ENCODE data around the gene MRPS18C. TPM values are rescaled to one million over a fixed set of nuclear protein-coding genes. Genes with fewer than 3 reads are reported as not detected.
A peak's percentile ranks its signal among the peaks of the same experiment; 100 is the strongest.

The MRPS18C gene
- total RNA-seq, 1 donor from 2014 or later = 22.9 TPM

DNA sequence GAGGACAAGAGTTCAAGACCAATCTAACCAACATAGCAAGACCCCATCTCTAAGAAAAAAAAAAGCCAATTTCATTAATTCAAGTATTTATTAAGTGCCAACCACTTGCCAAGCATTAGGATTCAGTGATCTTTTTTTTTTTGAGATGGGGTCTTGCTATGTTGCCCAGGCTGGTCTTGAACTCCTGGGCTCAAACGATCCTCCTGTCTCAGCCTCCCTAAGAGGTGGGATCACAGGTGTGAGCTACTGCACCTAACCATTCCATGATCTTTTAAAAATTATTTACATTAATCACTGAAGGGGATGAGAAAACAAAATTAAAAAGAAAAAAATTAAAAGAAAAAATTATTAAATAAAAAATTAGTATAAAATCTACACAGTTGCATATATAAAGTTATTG lies 24.7 kb upstream of the MRPS18C start:
- TF ChIP-seq, protein P1, sequence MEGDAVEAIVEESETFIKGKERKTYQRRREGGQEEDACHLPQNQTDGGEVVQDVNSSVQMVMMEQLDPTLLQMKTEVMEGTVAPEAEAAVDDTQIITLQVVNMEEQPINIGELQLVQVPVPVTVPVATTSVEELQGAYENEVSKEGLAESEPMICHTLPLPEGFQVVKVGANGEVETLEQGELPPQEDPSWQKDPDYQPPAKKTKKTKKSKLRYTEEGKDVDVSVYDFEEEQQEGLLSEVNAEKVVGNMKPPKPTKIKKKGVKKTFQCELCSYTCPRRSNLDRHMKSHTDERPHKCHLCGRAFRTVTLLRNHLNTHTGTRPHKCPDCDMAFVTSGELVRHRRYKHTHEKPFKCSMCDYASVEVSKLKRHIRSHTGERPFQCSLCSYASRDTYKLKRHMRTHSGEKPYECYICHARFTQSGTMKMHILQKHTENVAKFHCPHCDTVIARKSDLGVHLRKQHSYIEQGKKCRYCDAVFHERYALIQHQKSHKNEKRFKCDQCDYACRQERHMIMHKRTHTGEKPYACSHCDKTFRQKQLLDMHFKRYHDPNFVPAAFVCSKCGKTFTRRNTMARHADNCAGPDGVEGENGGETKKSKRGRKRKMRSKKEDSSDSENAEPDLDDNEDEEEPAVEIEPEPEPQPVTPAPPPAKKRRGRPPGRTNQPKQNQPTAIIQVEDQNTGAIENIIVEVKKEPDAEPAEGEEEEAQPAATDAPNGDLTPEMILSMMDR (IDR thresholded peaks at IDR 0.05; ENCODE audit: insufficient read depth, low read length, severe bottlenecking) = no peak
- no peaks in the 10 kb centered on the region for H3K36me3 ChIP-seq (ENCODE audit: control insufficient read depth, insufficient read depth, low read length)
- no peak for FAIRE-seq
- no peak for DNase-seq (ENCODE audit: low read depth)
- H3K27me3 ChIP-seq (ENCODE audit: control insufficient read depth, insufficient read depth, low read length) = no peaks in the 10 kb centered on the region
- H3K4me3 ChIP-seq (ENCODE audit: low read depth, low read length) = no peak overlapping the region

DNA sequence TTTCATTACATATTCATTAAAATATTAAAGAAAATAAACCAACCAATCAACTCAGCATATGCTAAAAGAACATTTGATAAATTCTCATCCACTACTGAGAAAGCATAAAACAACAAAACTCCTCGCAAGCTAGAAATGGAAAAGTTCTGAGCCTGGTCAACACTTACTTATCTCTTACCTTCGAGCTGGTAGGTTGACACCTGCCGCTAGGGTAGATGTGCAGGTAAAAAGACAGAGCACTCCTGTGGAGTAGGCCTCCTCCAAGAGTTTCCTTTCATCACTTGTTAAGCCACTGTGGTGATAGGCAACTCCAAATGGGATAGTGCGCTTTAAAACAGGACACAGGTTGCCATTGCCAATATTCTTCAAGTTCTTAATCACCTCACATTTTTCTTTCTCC lies 19.2 kb upstream of the MRPS18C start:
- H3K27me3 ChIP-seq (ENCODE audit: control insufficient read depth, insufficient read depth, low read length) = no peaks in the 10 kb centered on the region
- FAIRE-seq = no peak
- H3K36me3 ChIP-seq (ENCODE audit: control insufficient read depth, insufficient read depth, low read length) = no peaks in the 10 kb centered on the region
- no peak for DNase-seq (ENCODE audit: low read depth)
- TF ChIP-seq, protein P1 (IDR thresholded peaks at IDR 0.05; ENCODE audit: insufficient read depth, low read length, severe bottlenecking) = no peak
- no peak overlapping the region for H3K4me3 ChIP-seq (ENCODE audit: low read depth, low read length)

DNA sequence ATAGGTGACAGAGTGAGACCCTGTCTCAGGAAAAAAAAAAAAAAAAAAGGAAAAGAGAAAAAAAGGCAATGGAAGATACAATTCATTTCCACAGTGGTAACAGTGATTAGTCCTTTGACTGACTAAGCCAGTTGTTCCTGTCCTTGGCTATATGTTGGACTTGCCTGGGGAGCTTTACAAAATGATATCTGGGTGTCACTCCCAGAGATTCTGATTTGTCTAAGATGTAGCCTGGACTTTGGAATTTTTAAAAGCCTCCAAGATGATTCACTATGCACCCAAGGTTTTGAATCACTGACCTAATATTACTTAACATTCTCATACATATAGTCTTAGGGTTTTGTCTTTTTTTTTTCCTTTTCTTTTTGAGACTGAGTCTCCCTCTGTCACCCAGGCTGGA lies 17.1 kb upstream of the MRPS18C start:
- FAIRE-seq (no peak), DNase-seq (ENCODE audit: low read depth) (peak; percentile 41)
- TF ChIP-seq, protein P1 (IDR thresholded peaks at IDR 0.05; ENCODE audit: insufficient read depth, low read length, severe bottlenecking) = no peak
- no peaks in the 10 kb centered on the region for H3K27me3 ChIP-seq (ENCODE audit: control insufficient read depth, insufficient read depth, low read length)
- no peaks in the 10 kb centered on the region for H3K36me3 ChIP-seq (ENCODE audit: control insufficient read depth, insufficient read depth, low read length)
- no peak overlapping the region for H3K4me3 ChIP-seq (ENCODE audit: low read depth, low read length)

DNA sequence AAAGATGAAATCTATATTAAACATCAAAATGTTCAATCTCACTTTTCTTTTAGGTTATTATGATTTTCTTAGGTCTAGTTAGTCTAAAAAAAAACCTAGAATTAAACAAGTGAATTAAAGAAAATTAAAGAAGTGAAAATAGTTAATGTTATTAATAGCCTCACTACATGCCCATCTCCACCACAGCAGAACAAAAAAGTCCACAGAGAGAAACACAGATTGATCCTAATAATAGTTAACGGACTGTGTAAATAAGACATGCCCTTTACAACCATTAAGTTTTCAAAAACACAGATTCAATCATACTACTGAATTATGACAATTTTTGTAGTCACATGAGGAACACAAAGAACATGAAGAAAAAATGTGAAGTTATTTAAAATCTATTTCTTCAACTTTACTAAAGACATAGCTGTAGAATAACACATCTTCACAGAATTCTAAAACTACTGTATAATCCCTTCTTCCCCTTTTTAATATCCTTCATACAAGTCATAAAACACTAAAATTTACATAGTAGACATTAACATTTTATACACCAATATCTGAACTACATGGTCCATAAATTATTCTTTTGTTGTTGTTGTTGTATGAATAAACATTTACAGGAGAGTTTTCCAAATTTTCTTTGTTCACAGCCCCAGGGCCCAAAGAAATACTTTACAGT lies 15.6 kb upstream of the MRPS18C start:
- H3K36me3 ChIP-seq (ENCODE audit: control insufficient read depth, insufficient read depth, low read length) = no peaks in the 10 kb centered on the region
- no peaks in the 10 kb centered on the region for H3K27me3 ChIP-seq (ENCODE audit: control insufficient read depth, insufficient read depth, low read length)
- DNase-seq (ENCODE audit: low read depth) (no peak), FAIRE-seq (no peak)
- TF ChIP-seq, protein P1 (IDR thresholded peaks at IDR 0.05; ENCODE audit: insufficient read depth, low read length, severe bottlenecking) = no peak
- H3K4me3 ChIP-seq (ENCODE audit: low read depth, low read length) = no peak overlapping the region

DNA sequence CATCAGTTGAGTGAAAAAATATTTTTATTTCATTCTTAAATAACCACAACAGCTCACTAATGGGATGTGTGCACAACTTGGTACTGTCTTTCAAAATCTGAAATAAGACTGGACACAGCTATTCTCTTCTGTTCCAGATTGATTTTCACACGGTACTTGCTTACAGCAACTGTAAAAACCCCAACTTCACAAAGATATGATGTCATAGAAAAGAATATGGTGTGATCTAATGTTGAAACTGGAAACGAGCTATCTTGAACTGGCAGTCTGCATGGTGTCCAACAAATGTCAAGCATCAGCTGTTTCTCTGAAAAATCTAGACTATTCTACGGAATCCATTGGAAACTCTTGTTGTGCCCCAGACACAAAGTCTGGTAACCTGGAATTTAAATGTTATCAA lies 15.0 kb upstream of the MRPS18C start:
- Histone ChIP-seq H3K36me3 (ENCODE audit: control insufficient read depth, insufficient read depth, low read length) (peaks cover 1% of the 10 kb centered on the region), H3K4me3 (ENCODE audit: low read depth, low read length) (no peak overlapping the region), H3K27me3 (ENCODE audit: control insufficient read depth, insufficient read depth, low read length) (no peaks in the 10 kb centered on the region)
- DNase-seq (ENCODE audit: low read depth) = no peak
- no peak for FAIRE-seq
- TF ChIP-seq, protein P1 (IDR thresholded peaks at IDR 0.05; ENCODE audit: insufficient read depth, low read length, severe bottlenecking) = no peak

DNA sequence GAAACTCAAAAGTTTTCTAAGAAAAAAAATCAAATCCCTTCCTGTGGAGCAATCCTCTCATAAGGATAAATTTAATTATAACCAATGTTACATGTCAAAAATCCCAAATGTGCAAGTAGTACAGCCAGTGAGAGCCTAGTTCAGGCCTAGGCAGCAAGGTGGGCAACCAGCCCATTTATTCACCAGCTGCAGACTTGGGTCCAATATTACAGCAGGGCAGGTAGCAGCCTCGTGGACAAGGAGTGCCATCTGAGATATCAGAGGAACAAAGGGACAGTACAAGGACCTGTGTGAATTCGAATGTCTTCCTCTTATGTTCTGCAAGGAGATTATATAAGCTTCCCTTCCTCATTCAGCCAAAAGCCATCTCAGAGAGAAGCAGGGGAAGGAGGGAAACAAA lies 6.8 kb upstream of the MRPS18C start:
- H3K27me3 ChIP-seq (ENCODE audit: control insufficient read depth, insufficient read depth, low read length) = no peaks in the 10 kb centered on the region
- no peak for DNase-seq (ENCODE audit: low read depth)
- peaks cover 5% of the 10 kb centered on the region for H3K36me3 ChIP-seq (ENCODE audit: control insufficient read depth, insufficient read depth, low read length)
- no peak for FAIRE-seq
- H3K4me3 ChIP-seq (ENCODE audit: low read depth, low read length) = no peak overlapping the region
- TF ChIP-seq, protein P1 (IDR thresholded peaks at IDR 0.05; ENCODE audit: insufficient read depth, low read length, severe bottlenecking) = no peak

Data from bronchial epithelial cell (primary cell).